ENCODE measurements around the gene LRBA. TPM values are rescaled to one million over a fixed set of nuclear protein-coding genes. Genes with fewer than 3 reads are reported as not detected.

LRBA gene
- polyA plus RNA-seq, 3 donors, result 6.4 to 12.9 (median 10.3) TPM

GRCh38 chr4:150253416-150253815, 761.7 kb downstream of the LRBA start:
- WGBS, 3 donors, result 96 to 97% (median 96%) methylated on average over 11 of the region's 11 CpGs
- no peak overlapping the region for H3K27ac ChIP-seq (ENCODE audit: low read depth, low read length)

GRCh38 chr4:150252741-150253140, 762.3 kb downstream of the LRBA start:
- WGBS, 3 donors, result 87 to 96% (median 95%) methylated on average over 7 of the region's 7 CpGs
- no peak overlapping the region for H3K27ac ChIP-seq (ENCODE audit: low read depth, low read length)

- 89 to 90% (median 90%) methylated on average over 6 of the region's 6 CpGs for WGBS, 3 donors
Observed at GRCh38 chr4:150252306-150252705, 762.8 kb downstream of the LRBA start.

GRCh38 chr4:150251752-150252190, 763.3 kb downstream of the LRBA start:
- H3K27ac ChIP-seq (ENCODE audit: low read depth, low read length), result no peak overlapping the region
- WGBS, 3 donors, result 68 to 85% (median 84%) methylated on average over 7 of the region's 7 CpGs

More at GRCh38 chr4:150252306-150252705, 762.8 kb downstream of the LRBA start:
- no peak overlapping the region for H3K27ac ChIP-seq (ENCODE audit: low read depth, low read length)

- WGBS, 3 donors, result 70 to 96% (median 86%) methylated on average over 3 to 4 of the region's 4 CpGs
- no peak overlapping the region for H3K27ac ChIP-seq (ENCODE audit: low read depth, low read length)
Observed at GRCh38 chr4:150250998-150251651, 764.0 kb downstream of the LRBA start.

- WGBS, 3 donors, result 88 to 94% (median 93%) methylated on average over 9 of the region's 9 CpGs
Observed at GRCh38 chr4:150250293-150250997, 764.6 kb downstream of the LRBA start.

GRCh38 chr4:150248181-150248580, 766.9 kb downstream of the LRBA start:
- WGBS, 3 donors, result 76 to 92% (median 86%) methylated on average over 4 of the region's 4 CpGs
- H3K27ac ChIP-seq (ENCODE audit: low read depth, low read length), result no peak overlapping the region

More at GRCh38 chr4:150250293-150250997, 764.6 kb downstream of the LRBA start:
- no peak overlapping the region for H3K27ac ChIP-seq (ENCODE audit: low read depth, low read length)

GRCh38 chr4:150247184-150247583, 767.9 kb downstream of the LRBA start:
- WGBS, 3 donors, result 92 to 96% (median 94%) methylated on average over 7 of the region's 7 CpGs
- H3K27ac ChIP-seq (ENCODE audit: low read depth, low read length), result no peak overlapping the region

GRCh38 chr4:150244600-150244999, 770.5 kb downstream of the LRBA start:
- 29 to 76% (median 72%) methylated on average over 3 of the region's 3 CpGs for WGBS, 3 donors

GRCh38 chr4:150243932-150244331, 771.2 kb downstream of the LRBA start:
- no peak overlapping the region for H3K27ac ChIP-seq (ENCODE audit: low read depth, low read length)
- WGBS, 3 donors, result 92 to 97% (median 95%) methylated on average over 2 of the region's 2 CpGs

More at GRCh38 chr4:150244600-150244999, 770.5 kb downstream of the LRBA start:
- no peak overlapping the region for H3K27ac ChIP-seq (ENCODE audit: low read depth, low read length)

GRCh38 chr4:150242820-150243458, 772.1 kb downstream of the LRBA start:
- WGBS, 3 donors, result 47 to 54% (median 53%) methylated on average over 6 of the region's 6 CpGs
- no peak overlapping the region for H3K27ac ChIP-seq (ENCODE audit: low read depth, low read length)

GRCh38 chr4:150240011-150240410, 775.1 kb downstream of the LRBA start:
- H3K27ac ChIP-seq (ENCODE audit: low read depth, low read length), result no peak overlapping the region

GRCh38 chr4:150238591-150238990, 776.5 kb downstream of the LRBA start:
- WGBS, 3 donors, result 92 to 100% (median 96%) methylated on average over 1 of the region's 1 CpG
- no peak overlapping the region for H3K27ac ChIP-seq (ENCODE audit: low read depth, low read length)

GRCh38 chr4:150237110-150237872, 777.8 kb downstream of the LRBA start:
- H3K27ac ChIP-seq (ENCODE audit: low read depth, low read length), result no peak overlapping the region

GRCh38 chr4:150236626-150237025, 778.5 kb downstream of the LRBA start:
- no peak overlapping the region for H3K27ac ChIP-seq (ENCODE audit: low read depth, low read length)

More at GRCh38 chr4:150237110-150237872, 777.8 kb downstream of the LRBA start:
- 64 to 71% (median 67%) methylated on average over 6 of the region's 6 CpGs for WGBS, 3 donors

GRCh38 chr4:150235808-150236271, 779.2 kb downstream of the LRBA start:
- WGBS, 3 donors, result 76 to 83% (median 82%) methylated on average over 6 of the region's 6 CpGs
- H3K27ac ChIP-seq (ENCODE audit: low read depth, low read length), result no peak overlapping the region

GRCh38 chr4:150235317-150235716, 779.8 kb downstream of the LRBA start:
- H3K27ac ChIP-seq (ENCODE audit: low read depth, low read length), result no peak overlapping the region
- 91 to 96% (median 95%) methylated on average over 5 of the region's 5 CpGs for WGBS, 3 donors

- 94 to 95% (median 95%) methylated on average over 5 of the region's 5 CpGs for WGBS, 3 donors
- H3K27ac ChIP-seq (ENCODE audit: low read depth, low read length), result no peak overlapping the region
Observed at GRCh38 chr4:150234246-150234645, 780.8 kb downstream of the LRBA start.
